Measurements from ENCODE around the gene EPHA1.
"Not testable (repeated sequence)": the region's sequence is repeated elsewhere in the genome, so short reads cannot be mapped to it uniquely, and the experiment has no call there.

EPHA1 gene

DNA sequence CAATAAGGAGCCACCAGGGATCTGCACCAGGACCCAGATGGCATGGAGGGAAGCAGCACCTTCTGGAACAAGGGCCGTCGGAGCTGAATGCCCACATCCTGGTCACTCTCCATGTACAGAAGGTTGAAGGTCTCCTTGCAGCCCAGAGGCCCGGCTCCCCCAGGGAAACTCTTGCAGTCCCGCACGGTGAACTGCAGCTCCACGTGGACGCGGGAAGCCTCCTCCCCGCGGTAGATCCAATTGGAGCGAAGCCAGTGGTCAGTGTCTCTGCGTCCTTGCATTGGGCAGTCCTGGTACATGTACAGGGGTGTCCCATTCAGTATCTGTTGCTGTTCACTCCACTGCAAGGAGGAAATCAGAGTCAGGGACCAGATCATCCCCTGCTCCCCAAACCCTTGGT, 7.4 kb downstream of the EPHA1 start:
- DNase-seq: no peak

DNA sequence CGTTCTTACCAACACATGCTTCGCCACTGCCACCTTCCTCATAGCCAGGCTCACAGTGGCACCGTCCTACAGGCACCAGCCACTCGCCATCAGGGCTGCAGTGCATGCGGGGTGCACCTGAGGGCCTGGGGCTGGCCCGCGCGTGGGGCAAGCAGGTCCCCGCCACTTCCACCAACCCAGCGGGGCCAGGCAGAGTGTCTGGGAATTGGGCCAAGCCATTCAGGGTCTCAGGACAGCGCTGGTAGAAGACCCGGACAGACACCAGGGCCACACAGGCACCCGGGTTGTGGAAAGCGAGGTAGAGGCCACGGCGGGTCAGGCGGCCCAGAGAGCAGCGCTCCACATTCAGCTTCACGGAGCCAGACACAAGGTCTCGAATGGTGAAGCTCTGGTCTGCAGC, 9.0 kb downstream of the EPHA1 start:
- no peak for DNase-seq

DNA sequence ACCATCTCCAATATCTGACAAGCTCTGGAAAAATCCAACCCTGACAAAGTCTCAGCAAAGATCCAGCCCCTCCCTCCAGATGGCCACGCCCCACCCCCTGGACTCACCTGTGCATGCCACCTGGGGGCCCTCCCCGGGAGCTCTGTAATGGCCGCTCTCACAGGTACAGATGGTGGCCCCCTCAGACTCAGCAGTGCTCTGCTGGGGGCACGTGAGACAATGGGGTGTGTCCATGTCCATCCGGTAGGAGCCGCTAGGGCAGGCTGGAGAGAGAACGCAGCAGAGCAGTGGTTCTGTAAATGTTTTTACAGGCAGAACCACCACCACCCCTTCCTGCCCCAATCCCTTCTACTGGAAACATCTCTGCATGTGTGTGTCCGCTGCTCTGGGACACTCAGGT, 9.5 kb downstream of the EPHA1 start:
- DNase-seq: no peak

DNA sequence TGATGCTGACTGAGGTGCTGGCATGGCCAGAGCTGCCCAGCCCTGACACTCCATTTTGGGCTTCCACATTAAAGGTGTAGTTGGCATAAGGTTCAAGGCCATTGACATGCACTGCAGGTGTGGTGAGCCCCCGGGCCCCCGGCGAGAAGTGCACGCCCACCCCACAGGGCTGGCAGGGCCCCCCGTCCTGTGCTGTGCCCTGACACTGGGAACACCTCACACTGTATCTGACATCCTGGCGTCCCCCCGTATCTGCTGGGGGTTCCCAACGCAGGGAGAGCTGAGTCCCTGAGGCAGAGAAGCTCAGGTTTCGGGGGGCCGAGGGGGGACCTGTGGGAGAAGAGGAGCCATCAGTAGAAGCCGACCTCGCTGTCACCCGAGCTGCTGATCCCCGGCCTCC, 10.0 kb downstream of the EPHA1 start:
- DNase-seq: no peak

DNA sequence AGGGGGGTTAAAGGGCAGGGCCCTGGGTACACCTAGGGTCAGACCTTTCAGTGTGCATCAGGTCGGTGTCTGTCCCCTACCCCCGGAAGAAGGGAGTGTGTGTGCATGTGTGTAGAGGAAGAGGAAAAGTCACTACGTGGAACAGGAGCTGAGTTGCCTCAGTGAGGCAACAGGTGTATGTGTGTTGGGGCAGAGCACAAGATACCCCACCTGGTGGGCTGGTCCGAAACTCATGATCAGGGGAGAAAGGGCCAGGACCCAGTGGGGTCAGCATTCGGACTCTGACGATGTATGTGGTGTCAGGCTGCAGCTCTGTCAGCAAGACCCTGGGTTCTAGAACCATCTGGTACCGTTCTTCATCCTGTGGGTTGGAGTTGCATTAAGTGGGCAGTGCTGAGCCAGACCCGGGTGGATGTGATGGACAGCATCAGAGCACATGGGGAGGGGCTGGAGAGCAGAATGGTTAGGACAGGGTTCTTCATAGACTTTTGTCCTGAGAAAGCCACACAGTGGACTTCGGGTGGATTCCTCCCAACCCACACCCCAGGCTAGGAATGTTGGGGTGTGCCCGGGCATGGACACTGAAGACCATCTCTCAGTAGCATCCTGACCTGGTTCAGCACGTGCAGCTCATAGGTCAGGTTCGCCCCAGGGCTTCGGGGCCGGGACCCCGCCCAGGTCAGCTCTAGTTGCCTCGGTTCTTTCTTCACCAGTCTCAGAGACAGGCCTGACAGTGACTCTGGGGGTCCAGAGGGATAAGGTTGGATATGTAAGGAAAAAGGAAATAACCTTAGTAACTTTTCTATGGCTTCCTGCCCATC, 10.7 kb downstream of the EPHA1 start:
- no peak for DNase-seq

DNA sequence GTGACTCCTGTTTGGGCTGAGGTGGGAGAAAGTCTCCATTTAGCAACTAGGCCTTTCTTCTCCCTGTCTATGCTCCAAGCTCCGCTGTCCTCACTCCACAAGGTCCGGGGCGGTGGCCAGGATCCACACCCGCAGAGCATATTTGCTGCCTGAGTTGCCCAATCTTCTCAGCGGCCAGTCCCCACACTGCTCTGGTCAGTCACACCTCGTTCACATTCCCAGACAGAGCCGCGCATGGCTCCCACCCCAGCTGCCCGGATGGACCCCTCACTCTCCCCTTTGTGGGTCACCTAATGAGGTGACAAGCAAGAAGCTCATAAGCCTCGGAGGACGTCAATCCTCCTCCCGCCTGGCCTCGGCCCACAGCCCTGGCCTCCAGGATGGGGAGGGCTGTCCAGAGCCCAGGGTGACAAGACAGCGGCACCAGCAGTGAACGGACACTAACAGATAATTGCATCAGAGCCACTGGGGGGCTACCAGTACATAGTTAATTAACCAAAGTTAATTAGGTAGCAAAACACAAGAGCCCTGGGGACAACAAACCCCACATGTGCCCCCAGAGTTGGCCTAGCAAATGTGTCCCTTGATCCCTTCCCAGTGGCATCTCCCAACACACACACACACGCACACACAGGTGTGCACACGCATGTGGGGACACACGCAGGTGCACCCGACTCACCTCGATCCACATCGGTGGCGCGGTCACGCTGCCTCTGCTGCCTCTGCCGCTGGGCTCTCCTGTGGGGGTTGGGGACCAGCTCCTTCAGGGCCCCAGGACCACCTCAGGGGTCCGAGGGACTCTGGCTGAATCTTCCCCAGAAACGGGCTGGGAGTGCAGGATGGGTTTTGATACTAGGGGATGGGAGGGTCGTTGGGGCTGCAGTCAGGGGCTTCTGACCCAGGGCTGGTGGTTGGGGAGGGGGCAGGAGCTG, 11.8 kb downstream of the EPHA1 start:
- no peak for DNase-seq

DNA sequence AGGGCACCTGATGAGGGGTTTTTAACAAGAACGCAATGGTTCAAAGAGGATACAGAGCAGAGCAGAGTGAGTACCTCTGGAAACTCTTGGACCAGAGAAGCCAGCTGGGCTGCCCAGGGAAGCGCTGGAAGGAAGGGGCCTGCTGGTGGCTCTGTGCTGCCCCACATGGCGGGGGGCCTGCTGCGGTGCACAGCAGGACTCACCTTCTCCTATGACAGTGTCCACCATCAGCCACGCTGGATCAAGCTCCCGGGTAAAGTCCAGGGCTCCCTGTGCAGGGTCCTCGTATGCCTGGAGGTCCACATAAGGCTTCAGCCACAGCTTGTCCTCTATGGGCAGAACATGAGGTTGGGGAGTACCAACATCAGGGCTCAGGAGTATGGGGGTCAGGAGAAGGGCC, 12.5 kb downstream of the EPHA1 start:
- DNase-seq: no peak

DNA sequence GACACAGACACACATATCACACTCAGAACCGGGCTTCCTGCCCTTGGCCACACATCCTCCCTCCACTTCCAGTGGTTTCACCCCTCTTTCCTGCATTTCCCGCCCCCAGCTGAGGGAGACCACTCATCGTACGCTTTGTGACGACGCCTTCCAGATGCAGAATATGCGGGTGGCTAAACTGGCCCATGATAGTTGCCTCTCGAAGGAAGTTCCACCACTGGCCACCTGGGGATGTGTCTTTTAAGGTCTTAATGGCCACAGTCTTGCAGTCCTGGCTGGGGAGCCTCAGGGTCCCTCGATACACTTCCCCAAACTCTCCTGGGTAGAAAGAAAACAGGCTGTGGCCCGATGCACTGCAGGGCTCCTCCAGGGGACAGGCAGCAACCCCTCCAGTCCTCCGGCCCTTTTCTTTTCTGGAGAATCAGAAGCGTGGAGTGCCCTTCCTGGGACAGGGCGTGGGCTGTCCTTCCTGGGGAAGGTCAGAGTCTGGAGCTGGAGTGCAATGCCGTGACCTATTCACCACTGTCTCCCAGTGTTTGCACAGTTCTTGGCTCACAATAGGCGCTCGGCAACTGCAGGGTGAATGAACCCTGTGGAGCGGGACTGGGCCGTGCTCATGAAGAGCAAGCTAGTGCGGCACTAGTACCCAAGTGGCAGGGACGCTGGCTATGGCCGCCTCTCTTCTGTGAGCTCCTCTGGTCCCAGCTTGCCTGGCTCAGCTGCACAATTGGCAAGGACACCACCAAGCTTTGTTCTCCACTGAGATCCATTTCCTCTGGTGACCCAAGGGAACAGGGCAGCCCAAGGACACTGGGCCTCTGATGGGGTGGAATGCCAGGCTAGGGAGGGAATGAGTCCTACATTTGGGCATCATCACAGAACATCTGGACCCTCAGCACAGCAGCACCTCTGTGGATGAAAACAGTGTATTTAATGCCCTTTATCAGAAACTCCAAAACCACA, 13.2 kb downstream of the EPHA1 start:
- no peak for DNase-seq

DNA sequence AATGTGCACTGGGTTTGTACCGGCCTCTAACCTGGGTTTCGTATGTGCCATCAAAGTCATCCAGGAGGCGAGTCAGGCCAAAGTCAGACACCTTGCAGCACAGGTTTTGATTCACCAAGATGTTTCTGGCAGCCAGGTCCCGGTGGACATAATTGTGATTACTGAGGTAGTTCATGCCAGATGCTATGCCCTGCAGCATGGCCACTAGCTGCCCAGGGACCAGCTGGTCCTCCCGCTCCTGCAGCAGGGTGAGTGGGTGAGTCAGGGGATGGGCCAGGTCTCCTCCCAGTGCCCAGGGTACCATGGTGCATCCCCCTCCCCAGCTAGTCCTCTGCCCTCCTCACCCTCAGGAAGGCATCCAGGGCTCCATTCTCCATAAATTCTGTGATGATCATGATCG, 13.9 kb downstream of the EPHA1 start:
- DNase-seq: no peak

DNA sequence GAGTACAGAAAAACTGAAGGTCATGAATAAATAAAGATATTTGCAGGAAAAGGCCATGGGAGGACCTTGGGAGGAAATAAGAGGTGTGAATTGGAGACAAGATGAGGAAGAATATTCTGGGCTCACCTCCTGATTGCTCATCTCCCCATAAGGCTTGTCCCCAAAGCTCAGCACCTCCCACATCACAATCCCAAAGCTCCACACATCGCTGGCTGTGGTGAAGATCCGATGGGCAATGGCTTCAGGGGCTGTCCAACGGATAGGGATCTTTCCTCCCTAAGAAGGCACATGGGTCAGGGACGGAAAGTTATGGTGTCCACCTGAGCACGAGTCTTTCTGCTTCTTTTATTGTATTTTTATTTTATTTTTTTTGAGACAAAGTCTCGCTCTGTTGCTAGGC, 14.6 kb downstream of the EPHA1 start:
- no peak for DNase-seq

DNA sequence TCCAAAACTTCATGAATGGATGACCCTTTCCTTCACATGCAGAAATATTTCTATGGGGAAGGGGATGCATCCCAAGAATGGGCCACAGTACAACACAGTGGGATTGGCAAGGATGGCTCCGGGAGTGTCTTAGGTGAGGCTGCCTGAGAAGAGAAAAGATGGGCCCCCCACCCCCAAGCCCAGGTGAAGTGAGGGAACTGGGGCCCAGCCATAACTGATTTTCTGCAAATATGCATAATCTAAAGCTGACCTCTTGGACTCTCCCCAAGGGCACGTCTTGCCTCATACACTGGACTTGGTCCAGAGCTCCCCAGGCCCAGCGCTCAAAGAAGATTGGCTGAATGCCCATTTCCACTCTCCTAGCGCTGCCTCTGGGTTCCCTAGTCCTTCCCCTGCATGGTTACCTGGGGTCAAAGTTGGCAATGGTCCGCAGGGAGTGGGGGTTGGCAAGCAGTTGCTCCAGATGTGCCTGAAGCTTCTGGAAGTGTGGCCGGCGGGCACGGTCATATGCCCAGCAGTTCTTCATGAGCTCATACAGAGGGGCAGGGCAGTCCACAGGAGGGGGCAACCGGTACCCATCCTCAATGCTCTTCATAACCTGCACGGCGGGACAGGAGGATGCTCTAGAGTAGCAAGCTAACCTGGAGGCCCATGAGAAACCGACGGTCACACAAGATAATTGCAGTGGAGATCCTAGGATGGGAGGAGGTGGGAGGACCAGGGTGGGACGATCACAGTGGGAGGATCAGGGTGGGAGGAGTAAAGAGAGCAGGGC, 15.2 kb downstream of the EPHA1 start:
- no peak for DNase-seq

DNA sequence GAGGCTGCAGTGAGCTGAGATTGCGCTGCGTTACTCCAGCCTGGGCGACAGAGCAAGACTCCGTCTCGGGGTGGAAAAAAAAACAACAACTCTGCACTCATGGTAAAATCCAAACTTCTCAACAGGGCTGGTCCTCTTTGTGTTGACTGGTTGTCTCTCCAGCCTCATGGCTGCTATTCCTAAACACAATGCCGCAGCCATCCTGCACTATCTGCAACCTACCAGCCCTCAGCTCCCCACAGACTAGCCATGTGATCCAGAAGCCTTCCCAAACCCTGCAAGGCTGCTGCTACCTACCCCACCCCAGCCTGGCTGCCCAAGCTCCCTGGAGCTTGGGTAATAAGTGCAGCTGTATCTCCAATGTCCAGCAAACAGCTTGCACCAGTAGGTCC, 15.8 kb downstream of the EPHA1 start:
- DNase-seq: no peak

DNA sequence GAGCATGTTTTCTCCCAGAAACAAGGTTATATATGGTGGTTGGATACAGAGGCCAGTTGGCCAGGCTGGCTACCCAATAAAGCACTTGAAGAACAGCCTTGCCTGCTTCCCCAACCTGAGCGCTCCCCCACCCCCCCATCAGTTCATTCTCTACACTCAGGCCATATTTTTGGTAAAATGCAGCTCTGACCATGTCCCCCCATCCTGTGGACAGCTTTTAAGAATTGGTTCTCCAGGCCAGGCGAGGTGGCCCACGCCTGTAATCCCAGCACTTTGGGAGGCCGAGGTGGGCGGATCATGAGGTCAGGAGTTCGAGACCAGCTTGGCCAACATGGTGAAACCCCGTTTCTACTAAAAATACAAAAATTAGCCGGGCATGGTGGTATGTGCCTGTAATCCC, 16.2 kb downstream of the EPHA1 start:
- not testable (repeated sequence) for DNase-seq

DNA sequence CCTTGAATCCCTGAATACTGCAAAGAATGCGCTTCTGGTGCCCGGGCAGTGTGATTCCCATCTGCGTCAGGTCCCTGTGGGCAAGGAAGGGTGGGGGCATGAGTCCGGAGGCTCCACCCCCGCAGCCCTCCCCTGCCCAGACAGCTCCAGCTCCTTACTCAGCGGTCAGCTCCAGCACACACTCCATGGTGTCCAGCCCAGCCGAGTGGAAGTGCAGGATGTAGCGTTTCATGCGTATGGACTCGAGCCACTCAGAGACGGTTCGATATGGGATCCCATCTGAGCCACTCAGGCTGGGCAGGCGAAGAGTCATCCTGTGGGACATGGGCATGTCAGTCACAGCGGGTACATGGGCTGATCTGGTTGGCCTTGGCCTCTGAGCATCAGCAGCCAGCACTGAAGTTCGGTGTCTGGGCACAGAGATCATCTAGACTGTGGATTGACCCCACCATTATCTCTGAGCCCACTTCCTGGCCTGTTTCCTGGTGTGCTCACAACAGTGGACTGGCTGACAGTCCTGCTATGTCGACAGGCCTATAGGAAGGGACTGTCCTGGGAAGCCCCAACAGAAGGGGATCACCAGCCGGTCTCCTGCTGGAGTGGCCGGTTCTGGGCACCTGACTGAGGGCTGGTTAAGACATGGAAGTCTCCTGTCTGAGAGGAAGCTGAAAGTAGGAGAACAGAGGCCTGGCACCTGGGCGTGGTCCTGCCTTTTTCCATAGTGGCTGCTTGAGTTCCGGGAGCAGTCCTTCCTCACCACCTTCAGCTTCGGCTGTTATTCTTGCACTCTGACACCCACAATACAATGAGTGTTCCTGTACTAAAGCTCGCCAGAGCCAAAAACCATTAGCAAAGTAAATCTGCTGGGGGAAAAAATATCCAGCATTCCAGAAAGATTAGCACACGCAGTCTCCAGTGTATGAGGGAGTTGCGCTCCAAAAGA, 16.9 kb downstream of the EPHA1 start:
- DNase-seq: no peak

DNA sequence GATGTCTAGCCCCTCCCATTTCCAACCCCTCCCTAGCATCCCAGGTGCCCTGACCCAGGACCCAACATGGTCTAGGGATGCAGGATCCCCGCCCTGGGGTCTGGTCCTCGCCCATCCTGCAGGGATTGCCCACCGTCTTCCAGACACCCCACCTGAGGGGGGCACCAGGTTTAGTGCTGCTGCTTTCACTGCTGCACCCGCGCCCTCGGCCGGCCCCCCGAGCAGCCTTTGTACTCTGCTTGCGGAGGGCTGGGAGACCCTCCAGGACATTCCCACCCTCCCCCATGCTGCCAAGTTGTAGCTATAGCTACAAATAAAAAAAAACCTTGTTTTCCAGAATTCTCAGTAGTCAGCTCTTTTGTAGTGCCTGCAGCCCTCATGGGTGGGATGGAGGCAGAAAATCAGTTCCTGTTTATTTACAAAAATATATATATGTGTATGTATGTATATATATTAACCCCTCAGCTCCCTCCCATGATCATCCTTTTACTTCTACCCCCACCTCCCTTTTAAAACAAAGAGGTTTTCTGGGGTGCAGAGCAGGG, 17.8 kb downstream of the EPHA1 start:
- no peak for DNase-seq

DNA sequence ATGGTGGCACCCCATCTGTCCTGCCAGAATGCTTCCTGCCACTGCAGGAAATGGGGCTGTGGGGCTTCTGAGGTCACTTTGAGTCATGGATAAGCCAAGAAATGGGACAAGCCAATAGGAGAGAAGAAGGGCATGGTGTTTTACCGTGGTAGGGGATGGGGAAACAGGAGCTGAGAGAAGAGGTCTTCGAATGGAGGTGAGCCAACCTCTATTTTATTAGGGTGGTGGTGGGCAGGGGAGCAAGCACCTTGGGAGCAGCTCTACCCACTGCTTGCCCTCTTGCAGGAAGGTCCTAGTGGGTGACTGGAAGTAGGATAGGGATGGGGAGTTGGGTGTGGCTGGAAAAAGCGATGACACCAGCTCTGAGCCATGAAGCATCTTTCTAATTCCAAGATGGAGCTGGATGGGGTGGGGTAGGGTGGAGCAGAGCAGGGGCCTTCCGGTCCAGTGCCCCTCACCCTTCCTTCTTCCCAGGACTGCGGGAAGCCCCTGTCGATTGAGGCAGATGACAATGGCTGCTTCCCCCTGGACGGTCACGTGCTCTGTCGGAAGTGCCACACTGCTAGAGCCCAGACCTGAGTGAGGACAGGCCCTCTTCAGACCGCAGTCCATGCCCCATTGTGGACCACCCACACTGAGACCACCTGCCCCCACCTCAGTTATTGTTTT, 18.4 kb downstream of the EPHA1 start:
- no peak for DNase-seq

DNA sequence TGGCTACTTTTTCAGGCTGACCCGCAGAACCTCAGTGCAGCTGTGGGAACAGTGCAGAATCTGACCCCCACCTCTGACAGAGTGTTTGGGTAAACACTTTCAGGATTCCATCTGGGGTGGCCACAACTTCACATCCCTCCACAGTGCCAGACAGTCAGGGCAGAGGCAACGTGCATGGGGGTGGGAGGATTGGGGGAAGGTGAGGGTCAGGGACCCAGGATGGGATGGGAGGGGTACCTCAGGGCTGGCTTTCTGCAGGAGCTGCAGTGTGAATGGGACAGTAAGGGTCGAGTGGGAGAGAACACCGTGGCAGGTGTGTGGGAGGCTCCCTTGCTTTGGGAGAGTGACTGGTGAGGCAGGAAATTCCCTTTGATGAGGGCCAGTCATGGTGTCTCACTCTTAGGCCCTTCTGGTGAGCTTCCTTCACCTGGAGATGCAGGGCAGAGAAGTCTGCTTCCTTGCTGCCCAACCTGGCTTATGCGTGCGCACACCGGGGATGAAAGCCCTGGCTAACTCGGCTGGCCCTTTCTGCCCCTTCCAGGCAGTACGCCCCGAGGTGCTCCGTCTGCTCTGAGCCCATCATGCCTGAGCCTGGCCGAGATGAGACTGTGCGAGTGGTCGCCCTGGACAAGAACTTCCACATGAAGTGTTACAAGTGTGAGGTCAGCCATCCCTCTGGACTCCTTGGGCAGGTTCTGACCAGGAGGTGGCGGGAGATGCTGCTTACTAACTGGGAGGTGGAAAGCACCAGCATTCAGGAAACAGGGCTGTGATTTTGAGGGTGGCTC, 19.1 kb downstream of the EPHA1 start:
- DNase-seq: no peak

DNA sequence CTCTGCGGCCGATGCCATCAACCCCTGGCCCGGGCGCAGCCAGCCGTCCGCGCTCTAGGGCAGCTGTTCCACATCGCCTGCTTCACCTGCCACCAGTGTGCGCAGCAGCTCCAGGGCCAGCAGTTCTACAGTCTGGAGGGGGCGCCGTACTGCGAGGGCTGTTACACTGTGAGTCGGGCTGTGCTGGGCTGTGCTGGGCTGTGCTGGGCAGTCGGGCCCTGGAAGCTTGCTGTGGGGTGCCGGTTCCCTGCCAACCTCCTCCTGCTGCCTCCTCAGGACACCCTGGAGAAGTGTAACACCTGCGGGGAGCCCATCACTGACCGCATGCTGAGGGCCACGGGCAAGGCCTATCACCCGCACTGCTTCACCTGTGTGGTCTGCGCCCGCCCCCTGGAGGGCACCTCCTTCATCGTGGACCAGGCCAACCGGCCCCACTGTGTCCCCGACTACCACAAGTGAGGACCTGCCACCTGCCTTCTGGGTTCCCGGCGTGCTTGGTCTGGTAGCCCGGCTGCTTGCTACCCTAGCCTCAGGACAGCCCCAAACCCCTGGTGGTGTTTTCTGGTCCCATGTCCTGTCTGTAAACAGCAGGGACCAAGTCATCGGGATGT, 20.1 kb downstream of the EPHA1 start:
- DNase-seq: no peak

DNA sequence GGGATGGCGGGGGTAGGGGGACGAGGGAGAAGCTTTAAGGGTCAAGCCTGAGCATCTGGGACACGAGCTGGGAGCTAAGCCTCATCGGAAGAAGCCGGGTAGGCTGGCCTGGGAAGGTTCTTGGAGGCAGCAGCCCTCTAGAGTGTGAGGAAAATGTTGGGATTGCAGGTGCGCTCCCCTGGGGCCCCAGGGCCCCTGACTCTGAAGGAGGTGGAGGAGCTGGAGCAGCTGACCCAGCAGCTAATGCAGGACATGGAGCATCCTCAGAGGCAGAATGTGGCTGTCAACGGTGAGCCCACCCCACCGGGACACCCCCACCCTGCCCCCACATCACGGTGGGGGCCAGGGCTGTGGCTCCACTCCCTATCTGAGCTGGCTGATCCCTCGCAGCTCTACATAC, 20.6 kb downstream of the EPHA1 start:
- DNase-seq: no peak

All from NCI-H1436 (cell line).